Endothelial cell of umbilical vein (primary cell): ENCODE results near the gene ADRM1. TPM values are rescaled to one million over a fixed set of nuclear protein-coding genes. Genes with fewer than 3 reads are reported as not detected.

ENCODE experiments used
- BruUV-seq: library from RNA; stranded (reverse); fragments of 400-500 nt; replicated peaks from 2 replicates; lab custom pipeline; 2021; lab: Mats Ljungman, UMichigan
- CTCF ChIA-PET: fragments of 300-600, 350-600 bp; sonication (Branson Sonifier 250); formaldehyde crosslinking; loops from one replicate; lab custom pipeline; 2021; ENCODE audit warnings: antibody characterized with exemption, inconsistent platforms; lab: Charles Lee
- POLR2A ChIA-PET: fragments of 300-600, 350-600 bp; sonication (Branson Sonifier 250); formaldehyde crosslinking; loops from one replicate; lab custom pipeline; 2021; ENCODE audit warnings: antibody characterized with exemption, inconsistent platforms; lab: Charles Lee
- DNase-seq: peaks from one replicate; pipeline ENCODE4 v3.0.0-alpha.2; 2011; ENCODE audit warnings: low read depth, low spot score
- FAIRE-seq: peaks from 2 replicates; lab custom pipeline; 2011; peaks lifted over from hg19 to GRCh38; lab: Jason Lieb, UNC
- H2AFZ ChIP-seq: 2 replicates; pipeline ENCODE4 v1.6.0; 2012; ENCODE audit warnings: low read depth, low read length, control low read depth, inconsistent platforms
- H3K27ac ChIP-seq: 2 replicates; pipeline ENCODE4 v1.5.1; 2011; ENCODE audit warnings: low read depth, mild to moderate bottlenecking, control low read depth, low read length, moderate library complexity; ENCODE audit not compliant: insufficient read depth
- H3K27me3 ChIP-seq, 2 experiments: 2 replicates each; pipeline versions ENCODE4 v1.6.0 to v1.6.1; 2011; ENCODE audit warnings: low read length in 2 of 2, mixed read lengths in 1 of 2; ENCODE audit not compliant: control insufficient read depth in 2 of 2, insufficient read depth in 2 of 2
- H3K36me3 ChIP-seq, 2 experiments: 2 replicates in 1 of 2; 3 replicates in 1 of 2; pipeline ENCODE4 v1.5.1; 2011; ENCODE audit warnings: low read length in 2 of 2, mild to moderate bottlenecking in 1 of 2, moderate library complexity in 1 of 2; ENCODE audit not compliant: control insufficient read depth in 2 of 2, insufficient read depth in 2 of 2; ENCODE audit errors: extremely low read depth in 1 of 2
- H3K4me1 ChIP-seq: 3 replicates; pipeline ENCODE4 v1.5.1; 2011; ENCODE audit warnings: mild to moderate bottlenecking, low read length; ENCODE audit not compliant: control insufficient read depth, insufficient read depth; ENCODE audit errors: extremely low read depth
- H3K4me2 ChIP-seq: 2 replicates; pipeline ENCODE4 v1.6.1; 2011; ENCODE audit warnings: low read length, control low read depth, mixed read lengths; ENCODE audit not compliant: insufficient read depth
- H3K4me3 ChIP-seq, 3 experiments: fragments of 200-600 bp in 1 of 3; sonication (generic), shearing (Covaris generic) in 1 of 3; replicated peaks in 1 of 3; 2 replicates each; pipeline ENCODE4 v1.5.1; 2011 to 2016; ENCODE audit warnings: control low read depth in 3 of 3, low read length in 3 of 3, mild to moderate bottlenecking in 2 of 3, inconsistent platforms in 1 of 3, low read depth in 1 of 3, moderate library complexity in 1 of 3; ENCODE audit not compliant: insufficient read depth in 1 of 3
- H3K79me2 ChIP-seq: 2 replicates; pipeline ENCODE4 v1.6.0; 2012; ENCODE audit warnings: low read length, inconsistent platforms; ENCODE audit not compliant: control insufficient read depth, insufficient read depth
- H3K9ac ChIP-seq: replicated peaks from 2 replicates; pipeline ENCODE3; 2011; ENCODE audit warnings: low read length, control low read depth; ENCODE audit not compliant: insufficient read depth; ENCODE audit errors: extremely low read depth
- H3K9me1 ChIP-seq: replicated peaks from 3 replicates; pipeline ENCODE4 v1.6.0; 2011; ENCODE audit warnings: mild to moderate bottlenecking, low read length; ENCODE audit not compliant: control insufficient read depth, insufficient read depth; ENCODE audit errors: extremely low read depth
- H3K9me3 ChIP-seq: replicated peaks from 2 replicates; pipeline ENCODE4 v1.5.1; 2012; ENCODE audit warnings: low read length, inconsistent platforms; ENCODE audit not compliant: control insufficient read depth, insufficient read depth
- H4K20me1 ChIP-seq: replicated peaks from 2 replicates; pipeline ENCODE3; 2011; ENCODE audit warnings: mild to moderate bottlenecking, low read length; ENCODE audit not compliant: control insufficient read depth, insufficient read depth; ENCODE audit errors: extremely low read depth
- FOS ChIP-seq: IDR thresholded peaks from 2 replicates; pipeline ENCODE4 v1.6.1; 2011; ENCODE audit warnings: mild to moderate bottlenecking, low read length, moderate library complexity, borderline replicate concordance; ENCODE audit not compliant: insufficient read depth
- MYC ChIP-seq: IDR thresholded peaks from one replicate; pipeline ENCODE4 v1.6.1; 2011; ENCODE audit warnings: mild to moderate bottlenecking, low read depth, low read length
- POLR2AphosphoS5 ChIP-seq: IDR thresholded peaks from 2 replicates; pipeline ENCODE4 v1.6.1; 2012; ENCODE audit warnings: low read depth, mild to moderate bottlenecking, control low read depth, low read length, moderate library complexity; ENCODE audit not compliant: insufficient read depth
- dilution Hi-C: fragments of 300-500 bp; cut with MboI; formaldehyde crosslinking; loops from one replicate; pipeline ENCODE4 v1.15.0; 2019; ENCODE audit warnings: low sequenced_read_pairs; ENCODE audit not compliant: extremely low pct_ligation_motif_present
- intact Hi-C: fragments of 100-400 bp; cut with micrococcal nuclease; formaldehyde crosslinking; loops from one replicate; pipeline ENCODE4 v1.10.0; 2022
- polyA plus RNA-seq, 4 experiments: library from polyadenylated mRNA; depleted of rRNA in 3 of 4; stranded (reverse) in 3 of 4; unstranded in 1 of 4; fragments of >200 nt; gene quantifications; 2 replicates each; pipeline versions ENCODE4 v1.2.1 to v1.2.3, GENCODE V29; 2011 to 2012; ENCODE audit warnings: missing spikeins in 1 of 4
- total RNA-seq: library from RNA; stranded (reverse); gene quantifications from 2 replicates; pipeline ENCODE4 v1.2.3, GENCODE V29; 2021
- TF ChIP-seq, protein P1 (sequence below), 2 donors: IDR thresholded peaks; 1 replicate in 1 of 2; 2 replicates in 1 of 2; pipeline ENCODE4 v1.5.1; 2011; ENCODE audit warnings: low read length in 2 of 2, mild to moderate bottlenecking in 2 of 2, moderate library complexity in 2 of 2, control low read depth in 1 of 2, inconsistent platforms in 1 of 2, low read depth in 1 of 2; ENCODE audit not compliant: insufficient read depth in 1 of 2; ENCODE audit errors: extremely low read depth in 1 of 2

Gene ADRM1
- total and polyA plus RNA-seq, 2 donors (not counting 3 experiments of a cell fraction or from before 2014, with no cell fraction given) = 154 to 179 TPM

- no peaks in the 10 kb centered on the region for H3K9me1 ChIP-seq
- TF ChIP-seq, protein P1, sequence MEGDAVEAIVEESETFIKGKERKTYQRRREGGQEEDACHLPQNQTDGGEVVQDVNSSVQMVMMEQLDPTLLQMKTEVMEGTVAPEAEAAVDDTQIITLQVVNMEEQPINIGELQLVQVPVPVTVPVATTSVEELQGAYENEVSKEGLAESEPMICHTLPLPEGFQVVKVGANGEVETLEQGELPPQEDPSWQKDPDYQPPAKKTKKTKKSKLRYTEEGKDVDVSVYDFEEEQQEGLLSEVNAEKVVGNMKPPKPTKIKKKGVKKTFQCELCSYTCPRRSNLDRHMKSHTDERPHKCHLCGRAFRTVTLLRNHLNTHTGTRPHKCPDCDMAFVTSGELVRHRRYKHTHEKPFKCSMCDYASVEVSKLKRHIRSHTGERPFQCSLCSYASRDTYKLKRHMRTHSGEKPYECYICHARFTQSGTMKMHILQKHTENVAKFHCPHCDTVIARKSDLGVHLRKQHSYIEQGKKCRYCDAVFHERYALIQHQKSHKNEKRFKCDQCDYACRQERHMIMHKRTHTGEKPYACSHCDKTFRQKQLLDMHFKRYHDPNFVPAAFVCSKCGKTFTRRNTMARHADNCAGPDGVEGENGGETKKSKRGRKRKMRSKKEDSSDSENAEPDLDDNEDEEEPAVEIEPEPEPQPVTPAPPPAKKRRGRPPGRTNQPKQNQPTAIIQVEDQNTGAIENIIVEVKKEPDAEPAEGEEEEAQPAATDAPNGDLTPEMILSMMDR (IDR thresholded peaks at IDR 0.05; ENCODE audit: extremely low read depth in 1 of 2, insufficient read depth in 1 of 2, low read depth in 1 of 2, low read length in 2 of 2) = no peak
- TF ChIP-seq POLR2AphosphoS5 (no peak), FOS (no peak), MYC (no peak)
- H2AFZ ChIP-seq = no peak overlapping the region
- H3K36me3 ChIP-seq = peaks cover 21 to 42% of the 10 kb centered on the region in 2 experiments
- dilution Hi-C loops = no loop called here
- no peaks in the 10 kb centered on the region for H3K4me1 ChIP-seq
- H3K4me2 ChIP-seq = no peak overlapping the region
- H4K20me1 ChIP-seq = no peaks in the 10 kb centered on the region
- H3K4me3 ChIP-seq = no peak overlapping the region
- no peak for FAIRE-seq
- DNase-seq = no peak
- POLR2A ChIA-PET = no interaction called here
- BruUV-seq = no TSS peak
- intact Hi-C loops = loop anchor here (5.0 kb wide), 1 partner anchor 33 kb away; no protein-coding TSS in a partner anchor
- CTCF ChIA-PET = no interaction called here
- no peak overlapping the region for H3K27ac ChIP-seq
- no peak overlapping the region for H3K9ac ChIP-seq
- H3K27me3 ChIP-seq = no peaks in the 10 kb centered on the region
- no peaks in the 10 kb centered on the region for H3K9me3 ChIP-seq
- H3K79me2 ChIP-seq = no peaks in the 10 kb centered on the region
Measured at GRCh38 chr20:62323980-62324906, 21.4 kb downstream of the ADRM1 start.
